A673 (cell line): Measurements from ENCODE around the gene IBTK.

Experiments used
- CTCF ChIP-seq: fragments of 300-800, 200-600 bp; sonication (generic); conservative IDR thresholded peaks from 2 replicates; pipeline ENCODE4 v1.5.1; 2017; ENCODE audit warnings: low read depth, mild to moderate bottlenecking, antibody characterized with exemption, low read length, moderate library complexity, mixed read lengths
- EZH2 ChIP-seq: fragments of 200-600 bp; sonication (generic); IDR thresholded peaks from 2 replicates; pipeline ENCODE4 v1.6.1; 2017; ENCODE audit warnings: borderline replicate concordance, low read depth, mild to moderate bottlenecking, mixed read lengths, antibody characterized with exemption, low read length; ENCODE audit not compliant: poor library complexity, severe bottlenecking

- TF ChIP-seq CTCF (no peak), EZH2 (no peak)
These were observed 101.6 kb downstream of the IBTK start for GRCh38 chr6:82145926-82146452.
